Measurements from ENCODE around the gene LLCFC1.

The LLCFC1 gene

DNA sequence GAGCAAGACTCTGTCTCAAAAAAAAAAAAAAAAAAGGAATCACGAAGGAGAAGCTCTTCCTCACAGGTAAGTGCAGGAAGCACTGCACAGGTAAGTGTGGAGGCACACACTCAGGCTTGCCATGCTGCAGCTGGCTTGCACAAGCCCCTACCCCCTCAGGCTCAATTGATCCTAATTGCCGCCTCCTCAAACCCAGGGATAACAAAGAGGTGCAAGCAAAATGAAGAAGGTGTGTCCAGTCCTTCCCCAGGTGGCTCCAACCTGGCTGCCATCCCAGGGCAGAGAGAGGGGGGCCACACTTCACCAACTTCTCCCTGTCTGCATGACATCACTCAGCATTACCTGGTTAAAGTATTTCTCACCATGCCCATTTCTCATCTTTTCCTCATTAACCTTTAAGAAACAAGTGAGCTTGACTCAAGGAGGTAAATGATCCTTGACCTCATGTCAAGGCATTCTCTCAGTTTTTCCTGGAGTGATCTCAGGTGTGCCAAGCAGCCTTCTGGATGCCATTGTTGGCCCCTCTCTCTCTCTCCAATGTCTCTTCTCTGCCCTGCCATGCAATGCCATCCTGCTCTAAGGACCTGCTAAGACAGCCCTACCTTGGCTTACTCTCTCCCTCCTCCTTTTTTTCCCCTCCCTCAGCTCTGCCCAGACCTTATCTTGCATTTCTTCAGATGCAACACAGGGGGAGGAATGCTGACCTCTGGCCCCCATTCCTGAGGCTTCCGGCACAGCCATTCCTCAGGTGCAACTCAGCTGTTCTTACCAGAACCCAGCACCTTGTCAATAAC lies 40.7 kb upstream of the LLCFC1 start:
- Histone ChIP-seq H3K27ac (no peak overlapping the region), H3K27me3 (no peaks in the 10 kb centered on the region), H3K36me3 (no peaks in the 10 kb centered on the region), H3K4me1 (ENCODE audit: control insufficient read depth in 1 of 2, insufficient read depth in 1 of 2, low read depth in 1 of 2, low read length in 1 of 2) (no peaks in the 10 kb centered on the region), H3K9me3 (no peaks in the 10 kb centered on the region), H3K4me3 (ENCODE audit: low read depth in 1 of 2, low read length in 1 of 2) (no peak overlapping the region)
- TF ChIP-seq CTCF (IDR thresholded peaks at IDR 0.05), result no peak

GRCh38 chr7:142899661-142900060 lies 39.6 kb upstream of the LLCFC1 start:
- TF ChIP-seq CTCF (IDR thresholded peaks at IDR 0.05), result no peak
- no peaks in the 10 kb centered on the region for H3K27me3 ChIP-seq
- no peak overlapping the region for H3K27ac ChIP-seq
- no peaks in the 10 kb centered on the region for H3K36me3 ChIP-seq
- H3K4me1 ChIP-seq (ENCODE audit: control insufficient read depth in 1 of 2, insufficient read depth in 1 of 2, low read depth in 1 of 2, low read length in 1 of 2), result no peaks in the 10 kb centered on the region
- H3K4me3 ChIP-seq (ENCODE audit: low read depth in 1 of 2, low read length in 1 of 2), result no peak overlapping the region
- H3K9me3 ChIP-seq, result no peaks in the 10 kb centered on the region

DNA sequence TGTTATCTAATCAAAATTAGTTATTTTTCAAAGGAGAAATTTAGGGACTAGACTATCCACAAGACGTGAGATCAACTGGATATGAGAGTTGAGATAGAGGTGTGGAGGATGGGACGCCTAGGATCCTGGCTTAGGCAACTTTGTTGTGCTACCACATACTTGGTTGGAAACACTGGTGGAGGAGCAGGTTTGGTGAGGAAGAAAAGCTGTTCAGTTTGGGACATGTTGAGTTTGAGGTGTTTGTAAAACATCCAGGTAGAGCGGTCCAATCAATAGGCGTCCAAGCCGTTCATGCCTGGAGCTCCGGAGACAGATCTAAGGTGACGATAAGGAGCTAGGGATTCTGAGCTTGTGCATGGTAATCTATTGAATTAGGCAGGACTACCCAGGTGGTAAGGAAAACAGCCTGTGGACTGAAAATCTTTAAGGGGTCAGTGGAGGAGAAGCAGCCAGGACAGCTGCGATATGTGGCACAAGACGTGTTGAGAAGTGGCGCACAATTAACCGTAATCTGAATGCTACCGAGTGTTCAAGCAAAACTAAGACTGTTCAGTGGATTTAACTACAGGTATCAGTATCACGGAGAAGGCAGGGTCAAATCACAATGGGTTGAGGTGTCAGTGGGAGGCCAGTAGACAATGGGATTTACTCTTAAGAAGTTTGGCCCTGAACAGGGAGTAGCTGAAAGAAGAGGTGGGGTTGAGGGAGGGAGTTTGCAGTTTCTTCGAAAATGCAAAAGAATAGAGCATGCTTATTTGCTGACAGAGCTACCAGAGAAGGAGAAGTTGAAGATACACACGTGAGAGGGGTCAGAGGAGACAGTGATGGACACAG lies 37.6 kb upstream of the LLCFC1 start:
- Histone ChIP-seq H3K4me1 (ENCODE audit: control insufficient read depth in 1 of 2, insufficient read depth in 1 of 2, low read depth in 1 of 2, low read length in 1 of 2) (no peaks in the 10 kb centered on the region), H3K27ac (no peak overlapping the region), H3K27me3 (no peaks in the 10 kb centered on the region), H3K9me3 (no peaks in the 10 kb centered on the region), H3K4me3 (ENCODE audit: low read depth in 1 of 2, low read length in 1 of 2) (no peak overlapping the region), H3K36me3 (no peaks in the 10 kb centered on the region)
- no peak for TF ChIP-seq CTCF (IDR thresholded peaks at IDR 0.05)

DNA sequence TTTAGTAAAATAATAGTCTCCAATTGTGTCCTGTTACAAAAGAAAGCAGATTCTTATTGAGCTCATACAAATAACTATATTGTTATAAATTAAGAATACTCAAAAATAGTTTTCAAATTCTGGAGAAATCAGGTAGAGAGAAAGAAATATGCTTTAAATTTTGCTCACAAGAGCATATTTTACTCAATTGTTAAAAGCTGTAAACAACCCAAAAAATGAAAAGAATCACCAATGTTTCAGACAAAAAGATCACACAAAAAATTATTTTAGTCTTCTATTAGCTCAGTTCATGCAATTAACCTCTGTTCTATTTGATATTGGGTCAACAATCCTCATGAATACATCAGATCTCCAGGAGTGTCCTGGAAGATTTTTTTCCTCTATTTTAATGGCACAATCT lies 35.2 kb upstream of the LLCFC1 start:
- Histone ChIP-seq H3K9me3 (no peaks in the 10 kb centered on the region), H3K4me1 (ENCODE audit: control insufficient read depth in 1 of 2, insufficient read depth in 1 of 2, low read depth in 1 of 2, low read length in 1 of 2) (peaks cover 0 to 6% of the 10 kb centered on the region in 2 experiments), H3K36me3 (no peaks in the 10 kb centered on the region), H3K4me3 (ENCODE audit: low read depth in 1 of 2, low read length in 1 of 2) (no peak overlapping the region), H3K27me3 (no peaks in the 10 kb centered on the region), H3K27ac (no peak overlapping the region)
- TF ChIP-seq CTCF (IDR thresholded peaks at IDR 0.05), result no peak

DNA sequence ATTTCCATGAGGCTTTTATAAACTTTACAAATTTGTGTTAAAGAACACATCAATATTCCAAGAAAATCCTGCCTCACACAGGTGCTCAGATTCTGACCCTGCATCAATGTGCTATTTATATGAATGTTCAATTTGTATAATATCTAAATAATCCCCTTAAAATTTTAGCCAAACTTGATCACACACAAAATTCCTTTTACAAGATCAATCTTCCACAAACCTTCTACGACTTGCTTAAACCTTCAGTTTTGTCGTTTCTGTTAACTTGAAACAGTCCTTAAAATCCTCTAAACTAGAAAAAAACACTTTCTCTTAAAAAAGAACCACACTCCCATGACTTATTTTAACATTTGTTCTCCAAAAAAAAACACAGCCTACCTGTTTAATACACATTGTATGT lies 33.5 kb upstream of the LLCFC1 start:
- H3K36me3 ChIP-seq, result no peaks in the 10 kb centered on the region
- H3K4me3 ChIP-seq (ENCODE audit: low read depth in 1 of 2, low read length in 1 of 2), result no peak overlapping the region
- H3K27me3 ChIP-seq, result no peaks in the 10 kb centered on the region
- no peak overlapping the region for H3K27ac ChIP-seq
- TF ChIP-seq CTCF (IDR thresholded peaks at IDR 0.05), result no peak
- H3K4me1 ChIP-seq (ENCODE audit: control insufficient read depth in 1 of 2, insufficient read depth in 1 of 2, low read depth in 1 of 2, low read length in 1 of 2), result peaks cover 7 to 22% of the 10 kb centered on the region in 2 experiments
- no peaks in the 10 kb centered on the region for H3K9me3 ChIP-seq

Measured in neutrophil (primary cell).